K562 (cell line): Measurements from ENCODE around the gene ADPRHL1. TPM values are rescaled to one million over a fixed set of nuclear protein-coding genes. Genes with fewer than 3 reads are reported as not detected.

Experiments used
- AFF1 ChIP-seq, 2 experiments: fragments of 450-650 bp; IDR thresholded peaks; 2 replicates each; pipeline ENCODE4 v1.6.1; 2018; ENCODE audit warnings: mild to moderate bottlenecking in 2 of 2, low read depth in 1 of 2; ENCODE audit not compliant: partially characterized antibody in 2 of 2
- ASH1L ChIP-seq: fragments of 450-650 bp; IDR thresholded peaks from 2 replicates; pipeline ENCODE4 v1.6.1; 2018; ENCODE audit warnings: borderline replicate concordance, mild to moderate bottlenecking, low read depth; ENCODE audit not compliant: partially characterized antibody
- ATF7 ChIP-seq: fragments of 450-650 bp; IDR thresholded peaks from 2 replicates; pipeline ENCODE4 v1.7.1; 2014; ENCODE audit warnings: mild to moderate bottlenecking, moderate library complexity
- MAZ ChIP-seq, 2 experiments: fragments of 450-650 bp in 1 of 2; sonication (generic) in 1 of 2; formaldehyde crosslinking; IDR thresholded peaks in 1 of 2; conservative IDR thresholded peaks in 1 of 2; 2 replicates each; pipeline versions ENCODE4 v1.4.0 to v1.5.0; 2020; ENCODE audit warnings: mild to moderate bottlenecking in 1 of 2, missing genetic modification reagents in 1 of 2
- NONO ChIP-seq, 2 experiments: fragments of 200-400 bp in 1 of 2; fragments of 450-650 bp in 1 of 2; formaldehyde crosslinking in 1 of 2; IDR thresholded peaks; 2 replicates each; pipeline ENCODE4 v1.6.1; 2017; ENCODE audit warnings: low read depth in 2 of 2, mild to moderate bottlenecking in 2 of 2, moderate library complexity in 2 of 2, low read length in 1 of 2
- PHF20 ChIP-seq: fragments of 450-650 bp; IDR thresholded peaks from 2 replicates; pipeline ENCODE4 v1.6.1; 2018; ENCODE audit not compliant: partially characterized antibody
- RREB1 ChIP-seq: fragments of 250-450 bp; sonication (Bioruptor Pico); IDR thresholded peaks from 2 replicates; pipeline ENCODE4 v1.4.0; 2020
- SETDB1 ChIP-seq: IDR thresholded peaks from one replicate; pipeline ENCODE4 v1.6.1; 2012; ENCODE audit warnings: low read length, control low read depth, inconsistent platforms
- TAF9B ChIP-seq: fragments of 450-650 bp; IDR thresholded peaks from 2 replicates; pipeline ENCODE4 v1.6.1; 2018; ENCODE audit warnings: mild to moderate bottlenecking; ENCODE audit not compliant: partially characterized antibody
- VEZF1 ChIP-seq: fragments of 200-800 bp; sonication (Bioruptor generic); IDR thresholded peaks from 2 replicates; pipeline ENCODE4 v1.6.1; 2017; ENCODE audit warnings: missing genetic modification characterization, missing compliant biosample characterization
- XRCC4 ChIP-seq: IDR thresholded peaks from one replicate; pipeline ENCODE4 v1.6.1; 2011; ENCODE audit not compliant: insufficient read depth, insufficient read length; ENCODE audit errors: extremely low read depth
- ZNF57 ChIP-seq: fragments of 450-650 bp; formaldehyde crosslinking; IDR thresholded peaks from 2 replicates; pipeline ENCODE4 v1.4.0; 2020; ENCODE audit warnings: mild to moderate bottlenecking, moderate library complexity
- polyA plus RNA-seq, 8 experiments: library from polyadenylated mRNA; depleted of rRNA in 4 of 8; stranded (reverse) in 5 of 8; unstranded in 3 of 8; fragments of >200 nt; fragmentation: Nextera tagmentation in 2 of 8; fragmentation: Illumina TruSeq in 1 of 8; extraction: Ambion mirVana in 2 of 8; extraction: Trizol in 1 of 8; gene quantifications; 2 replicates each; pipeline versions ENCODE4 v1.2.1 to v1.2.3, GENCODE V29; 2011 to 2014; ENCODE audit warnings: inconsistent platforms in 1 of 8, missing spikeins in 1 of 8
- total RNA-seq, 7 experiments: library from RNA; depleted of rRNA in 6 of 7; stranded (reverse); fragments of >200 nt in 6 of 7; fragmentation: Illumina TruSeq in 2 of 7; extraction: Trizol in 2 of 7; gene quantifications; 2 replicates each; pipeline versions ENCODE4 v1.2.1 to v1.2.3, GENCODE V29; 2011 to 2021; ENCODE audit warnings: low replicate concordance in 1 of 7

The ADPRHL1 gene
- total and polyA plus RNA-seq, 9 of the 15 experiments (the other 6 are each of a cell fraction or from before 2014, with no cell fraction given): 0.06 to 0.76 (median 0.37) TPM; not detected in 1

GRCh38 chr13:113441661-113442060, 11.6 kb downstream of the ADPRHL1 start (continued):
- no peak for TF ChIP-seq VEZF1 (CRISPR knock-in tag)
- TF ChIP-seq NONO (IDR thresholded peaks at IDR 0.05; ENCODE audit: low read depth in 2 of 2, low read length in 1 of 2): no peak
- no peak for TF ChIP-seq PHF20
- TF ChIP-seq ATF7: no peak
- no peak for TF ChIP-seq AFF1 (IDR thresholded peaks at IDR 0.05; ENCODE audit: low read depth in 1 of 2, partially characterized antibody in 2 of 2)
- no peak for TF ChIP-seq XRCC4
- no peak for TF ChIP-seq RREB1 (CRISPR knock-in tag)
- TF ChIP-seq ZNF57: no peak
- no peak for TF ChIP-seq ASH1L
- TF ChIP-seq MAZ (CRISPR knock-in tag; conservative IDR thresholded peaks at IDR 0.05 in 1 of 2, IDR thresholded peaks at IDR 0.05 in 1 of 2): no peak
- TF ChIP-seq TAF9B: no peak
- TF ChIP-seq SETDB1: no peak
